DND-41 (cell line): ENCODE results near the gene DKC1.
A peak's percentile ranks its signal among the peaks of the same experiment; 100 is the strongest.

Source experiments
- ATAC-seq: fragments of 200-7000 bp; cut with Tn5 transposase; 3 replicates; pipeline ENCODE4 v1.9.1; 2021; ENCODE audit warnings: low read depth; ENCODE audit not compliant: insufficient read depth
- DNase-seq: peaks from one replicate; pipeline ENCODE4 v3.0.0-alpha.2; 2020
- H2AFZ ChIP-seq: 2 replicates; pipeline ENCODE4 v1.6.0; 2012; ENCODE audit warnings: low read depth, low read length
- H3K27ac ChIP-seq: 2 replicates; pipeline ENCODE4 v1.5.1; 2012; ENCODE audit warnings: low read length, inconsistent platforms
- H3K27me3 ChIP-seq: fragments of 200-600 bp; sonication (generic); 2 replicates; pipeline ENCODE4 v1.6.0; 2012; ENCODE audit warnings: low read length, mild to moderate bottlenecking, inconsistent platforms; ENCODE audit not compliant: insufficient read depth, poor library complexity
- H3K36me3 ChIP-seq: 2 replicates; pipeline ENCODE4 v1.5.1; 2012; ENCODE audit warnings: low read length, inconsistent platforms; ENCODE audit not compliant: insufficient read depth
- H3K4me1 ChIP-seq: 2 replicates; pipeline ENCODE4 v1.5.1; 2012; ENCODE audit warnings: mild to moderate bottlenecking, low read length; ENCODE audit not compliant: insufficient read depth
- H3K4me2 ChIP-seq: 2 replicates; pipeline ENCODE4 v1.6.0; 2012; ENCODE audit warnings: mild to moderate bottlenecking, moderate library complexity, low read length, inconsistent platforms; ENCODE audit not compliant: insufficient read depth
- H3K4me3 ChIP-seq, 2 experiments: fragments of 200-600 bp in 1 of 2; shearing (Covaris generic) in 1 of 2; 2 replicates each; pipeline ENCODE4 v1.5.1; 2012 to 2016; ENCODE audit warnings: inconsistent platforms in 2 of 2, low read length in 2 of 2, mild to moderate bottlenecking in 2 of 2, low read depth in 1 of 2, moderate library complexity in 1 of 2
- H3K79me2 ChIP-seq: 2 replicates; pipeline ENCODE4 v1.6.0; 2012; ENCODE audit warnings: low read length, inconsistent platforms; ENCODE audit not compliant: insufficient read depth
- H3K9ac ChIP-seq: 2 replicates; pipeline ENCODE4 v1.6.0; 2012; ENCODE audit warnings: low read depth, mild to moderate bottlenecking, inconsistent platforms, low read length, moderate library complexity
- H3K9me3 ChIP-seq: 2 replicates; pipeline ENCODE4 v1.5.1; 2012; ENCODE audit warnings: low read length, moderate library complexity, mild to moderate bottlenecking, inconsistent platforms; ENCODE audit not compliant: insufficient read depth, severe bottlenecking
- H4K20me1 ChIP-seq: 2 replicates; pipeline ENCODE4 v1.6.0; 2012; ENCODE audit warnings: low read length; ENCODE audit not compliant: insufficient read depth
- CTCF ChIP-seq: IDR thresholded peaks from 2 replicates; pipeline ENCODE4 v1.5.1; 2012; ENCODE audit warnings: borderline replicate concordance, low read length, moderate library complexity, mild to moderate bottlenecking; ENCODE audit not compliant: poor library complexity, severe bottlenecking; ENCODE audit errors: extremely low read depth
- EZH2 ChIP-seq: IDR thresholded peaks from 3 replicates; pipeline ENCODE4 v1.6.1; 2012; ENCODE audit warnings: borderline replicate concordance, low read depth, mild to moderate bottlenecking, moderate library complexity, low read length, inconsistent platforms; ENCODE audit not compliant: severe bottlenecking

DKC1 gene

GRCh38 chrX:154735695-154736393 is 26.8 kb upstream of the DKC1 start:
- peaks cover 99% of the 10 kb centered on the region for H3K4me1 ChIP-seq
- no peak overlapping the region for H2AFZ ChIP-seq
- peaks cover 87% of the 10 kb centered on the region for H3K79me2 ChIP-seq
- H3K27me3 ChIP-seq = no peaks in the 10 kb centered on the region
- H3K4me3 ChIP-seq = peak overlapping the region in 1 of 2 experiments; percentile 51; a peak in 2 of 4 replicates
- TF ChIP-seq EZH2 = no peak
- TF ChIP-seq CTCF = no peak
- peaks cover 13% of the 10 kb centered on the region for H3K36me3 ChIP-seq
- peak overlapping the region; percentile 62 for H3K4me2 ChIP-seq
- H3K9me3 ChIP-seq = no peaks in the 10 kb centered on the region
- peak overlapping the region; percentile 60 for H3K9ac ChIP-seq
- no peaks in the 10 kb centered on the region for H4K20me1 ChIP-seq
- peak overlapping the region; percentile 96 for H3K27ac ChIP-seq
- no peak for ATAC-seq
- DNase-seq = no peak

DNA sequence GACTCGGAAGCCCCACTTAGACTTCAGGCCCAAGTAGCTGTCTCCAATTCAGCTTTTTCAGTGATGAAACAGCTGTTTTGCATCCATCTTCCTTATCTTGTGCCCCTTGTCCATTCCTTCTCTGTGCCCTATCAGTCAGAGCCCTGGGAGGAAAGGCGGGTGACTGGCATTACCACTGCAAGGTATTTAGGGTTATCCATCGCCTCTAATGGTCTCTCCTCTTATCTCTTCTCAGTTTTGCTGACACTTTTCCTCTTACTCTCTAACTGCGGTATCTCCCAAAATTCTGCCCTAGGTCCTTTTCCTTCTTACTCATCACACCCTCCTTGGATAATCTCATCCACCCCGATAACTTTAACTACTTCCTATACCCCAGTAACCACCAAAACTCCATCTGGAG is 25.5 kb upstream of the DKC1 start:
- no peak overlapping the region for H2AFZ ChIP-seq
- DNase-seq (no peak), ATAC-seq (no peak)
- peaks cover 87% of the 10 kb centered on the region for H3K79me2 ChIP-seq
- peak overlapping the region in 1 of 2 experiments; percentile 34; a peak in 1 of 4 replicates for H3K4me3 ChIP-seq
- no peaks in the 10 kb centered on the region for H3K27me3 ChIP-seq
- H4K20me1 ChIP-seq = no peaks in the 10 kb centered on the region
- peaks cover 5% of the 10 kb centered on the region; the same call in 1 of the 2 replicates for H3K36me3 ChIP-seq
- peak overlapping the region; percentile 62 for H3K4me2 ChIP-seq
- peak overlapping the region; percentile 57 for H3K9ac ChIP-seq
- peak overlapping the region; percentile 96 for H3K27ac ChIP-seq
- no peak for TF ChIP-seq EZH2
- TF ChIP-seq CTCF = no peak
- H3K9me3 ChIP-seq = no peaks in the 10 kb centered on the region
- peaks cover 99% of the 10 kb centered on the region for H3K4me1 ChIP-seq

GRCh38 chrX:154738011-154738738 is 24.5 kb upstream of the DKC1 start:
- no peaks in the 10 kb centered on the region for H4K20me1 ChIP-seq
- H3K79me2 ChIP-seq = peaks cover 87% of the 10 kb centered on the region
- no peak for TF ChIP-seq CTCF
- no peak for TF ChIP-seq EZH2
- H3K4me3 ChIP-seq = peak overlapping the region in 1 of 2 experiments; percentile 40; a peak in 2 of 4 replicates
- peaks cover 94% of the 10 kb centered on the region for H3K4me1 ChIP-seq
- H3K27ac ChIP-seq = peak overlapping the region; percentile 96
- peak overlapping the region; percentile 62 for H3K4me2 ChIP-seq
- no peaks in the 10 kb centered on the region for H3K27me3 ChIP-seq
- peak overlapping the region; percentile 64 for H2AFZ ChIP-seq
- H3K36me3 ChIP-seq = peaks cover 5% of the 10 kb centered on the region; the same call in 1 of the 2 replicates
- H3K9ac ChIP-seq = peak overlapping the region; percentile 57
- DNase-seq = peak; percentile 62
- no peaks in the 10 kb centered on the region for H3K9me3 ChIP-seq
- ATAC-seq = peak; percentile 53
